ENCODE results near the gene TUBD1. TPM values are rescaled to one million over a fixed set of nuclear protein-coding genes. Genes with fewer than 3 reads are reported as not detected.
"Not testable (repeated sequence)": the region's sequence is repeated elsewhere in the genome, so short reads cannot be mapped to it uniquely, and the experiment has no call there.

The TUBD1 gene
- total RNA-seq, 1 donor from 2014 or later: 0.64 TPM

DNA sequence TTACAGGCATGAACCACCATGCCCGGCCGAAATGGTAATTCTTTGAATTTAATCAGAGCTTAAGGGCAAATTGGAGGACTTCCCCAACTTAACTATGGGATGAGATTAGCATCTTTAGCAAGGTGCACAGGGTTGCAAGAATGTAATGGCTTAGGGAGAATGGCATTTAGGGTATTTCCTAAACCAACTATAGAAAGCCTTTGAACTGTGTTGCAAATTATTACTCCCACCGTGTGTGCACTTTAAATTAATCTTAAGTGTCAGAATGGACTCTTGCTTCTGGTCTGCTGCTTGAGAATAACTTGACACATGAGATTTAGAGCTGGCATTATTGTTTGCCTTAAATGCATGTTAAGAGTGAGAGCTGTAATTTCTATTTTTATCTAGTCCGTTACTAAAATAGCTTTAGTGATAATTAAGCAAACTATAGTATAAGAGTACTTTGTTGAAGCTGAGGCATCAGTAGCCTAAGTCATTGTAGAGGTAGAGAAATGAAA, 59.8 kb downstream of the TUBD1 start:
- intact Hi-C loops (cut with DNase I): loop anchor here (10.0 kb wide), 1 partner anchor 458 kb away; no protein-coding TSS in a partner anchor

DNA sequence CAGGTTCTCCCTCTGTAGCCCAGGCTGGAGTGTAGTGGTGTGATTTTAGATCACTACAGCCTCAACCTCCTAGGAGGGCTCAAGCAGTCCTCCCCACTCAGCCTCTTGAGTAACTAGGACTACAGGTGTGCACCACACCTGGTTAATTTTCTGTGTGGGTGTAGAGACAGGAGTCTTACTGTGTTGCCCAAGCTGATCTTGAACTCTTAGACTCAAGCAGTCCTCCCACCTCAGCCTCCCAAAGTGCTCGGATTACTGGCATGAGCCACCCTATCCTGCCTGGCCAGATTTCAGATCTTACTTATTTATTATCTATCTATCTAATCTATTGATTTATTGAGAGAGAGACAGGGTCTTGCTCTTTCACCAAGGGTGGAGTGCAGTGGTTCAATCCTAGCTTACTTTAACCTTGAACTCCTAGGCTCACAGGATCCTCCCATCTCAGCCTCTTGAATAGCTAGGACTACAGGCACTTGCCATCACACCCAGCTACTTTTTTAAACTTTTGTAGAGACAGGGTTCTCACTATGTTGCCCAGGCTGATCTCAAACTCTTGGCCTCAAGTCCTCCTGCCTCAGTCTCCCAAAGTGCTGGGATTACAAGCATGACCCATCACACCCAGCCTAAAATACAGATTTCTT, 61.8 kb downstream of the TUBD1 start:
- intact Hi-C loops (cut with DNase I): loop anchor here (10.0 kb wide), 1 partner anchor 456 kb away; no protein-coding TSS in a partner anchor
- H3K27me3 ChIP-seq: no peaks in the 10 kb centered on the region
- H3K9me3 ChIP-seq: no peaks in the 10 kb centered on the region
- H3K4me3 ChIP-seq: no peak overlapping the region
- H3K27ac ChIP-seq: peak overlapping the region; percentile 76 to 91
- no peak for DNase-seq (ENCODE audit: low spot score in 2 of 2)
- TF ChIP-seq, protein P1, sequence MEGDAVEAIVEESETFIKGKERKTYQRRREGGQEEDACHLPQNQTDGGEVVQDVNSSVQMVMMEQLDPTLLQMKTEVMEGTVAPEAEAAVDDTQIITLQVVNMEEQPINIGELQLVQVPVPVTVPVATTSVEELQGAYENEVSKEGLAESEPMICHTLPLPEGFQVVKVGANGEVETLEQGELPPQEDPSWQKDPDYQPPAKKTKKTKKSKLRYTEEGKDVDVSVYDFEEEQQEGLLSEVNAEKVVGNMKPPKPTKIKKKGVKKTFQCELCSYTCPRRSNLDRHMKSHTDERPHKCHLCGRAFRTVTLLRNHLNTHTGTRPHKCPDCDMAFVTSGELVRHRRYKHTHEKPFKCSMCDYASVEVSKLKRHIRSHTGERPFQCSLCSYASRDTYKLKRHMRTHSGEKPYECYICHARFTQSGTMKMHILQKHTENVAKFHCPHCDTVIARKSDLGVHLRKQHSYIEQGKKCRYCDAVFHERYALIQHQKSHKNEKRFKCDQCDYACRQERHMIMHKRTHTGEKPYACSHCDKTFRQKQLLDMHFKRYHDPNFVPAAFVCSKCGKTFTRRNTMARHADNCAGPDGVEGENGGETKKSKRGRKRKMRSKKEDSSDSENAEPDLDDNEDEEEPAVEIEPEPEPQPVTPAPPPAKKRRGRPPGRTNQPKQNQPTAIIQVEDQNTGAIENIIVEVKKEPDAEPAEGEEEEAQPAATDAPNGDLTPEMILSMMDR (IDR thresholded peaks at IDR 0.05): no peak
- peaks cover 6 to 50% of the 10 kb centered on the region in 2 donors for H3K4me1 ChIP-seq
- H3K36me3 ChIP-seq: no peaks in the 10 kb centered on the region

More for the DNA sequence above, 59.8 kb downstream of the TUBD1 start:
- H3K4me1 ChIP-seq: peaks cover 10 to 47% of the 10 kb centered on the region in 2 donors
- no peak overlapping the region for H3K4me3 ChIP-seq
- peak overlapping the region in 1 of 2 donors; percentile 76 for H3K27ac ChIP-seq
- no peaks in the 10 kb centered on the region for H3K9me3 ChIP-seq
- no peaks in the 10 kb centered on the region for H3K27me3 ChIP-seq
- TF ChIP-seq, protein P1 (IDR thresholded peaks at IDR 0.05): no peak
- no peaks in the 10 kb centered on the region for H3K36me3 ChIP-seq
- DNase-seq (ENCODE audit: low spot score in 2 of 2): no peak

DNA sequence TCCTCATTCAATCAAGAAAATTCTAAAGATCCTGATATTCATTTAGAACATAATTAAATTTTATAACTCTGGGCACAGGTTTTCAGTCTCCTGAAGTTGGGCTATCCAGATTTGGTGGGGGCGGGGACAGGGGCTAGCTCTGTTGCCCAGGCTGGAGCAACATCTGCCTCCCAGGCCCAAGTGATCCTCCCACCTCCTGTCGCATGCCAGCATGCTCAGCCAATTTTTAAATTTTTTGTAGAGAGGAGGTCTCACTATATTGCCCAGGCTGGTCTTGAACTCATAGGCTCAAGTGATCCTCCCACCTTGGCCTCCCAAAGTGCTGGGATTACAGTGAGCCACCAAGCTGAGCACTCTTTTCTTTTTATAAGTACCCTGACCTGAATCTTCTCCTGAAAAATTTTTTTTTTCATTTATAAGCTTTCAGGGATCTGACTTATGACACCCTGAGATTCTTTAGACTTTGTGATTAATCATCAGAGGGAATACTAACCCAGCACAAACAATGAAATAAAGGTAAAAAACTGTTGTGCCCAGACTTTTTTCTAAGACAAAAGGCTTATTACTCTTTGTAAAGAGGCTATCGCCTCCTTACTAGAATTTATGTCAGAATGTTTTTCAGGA, 62.6 kb downstream of the TUBD1 start:
- intact Hi-C loops (cut with DNase I): loop anchor here (10.0 kb wide), 1 partner anchor 455 kb away; no protein-coding TSS in a partner anchor
- H3K4me3 ChIP-seq: no peak overlapping the region

DNA sequence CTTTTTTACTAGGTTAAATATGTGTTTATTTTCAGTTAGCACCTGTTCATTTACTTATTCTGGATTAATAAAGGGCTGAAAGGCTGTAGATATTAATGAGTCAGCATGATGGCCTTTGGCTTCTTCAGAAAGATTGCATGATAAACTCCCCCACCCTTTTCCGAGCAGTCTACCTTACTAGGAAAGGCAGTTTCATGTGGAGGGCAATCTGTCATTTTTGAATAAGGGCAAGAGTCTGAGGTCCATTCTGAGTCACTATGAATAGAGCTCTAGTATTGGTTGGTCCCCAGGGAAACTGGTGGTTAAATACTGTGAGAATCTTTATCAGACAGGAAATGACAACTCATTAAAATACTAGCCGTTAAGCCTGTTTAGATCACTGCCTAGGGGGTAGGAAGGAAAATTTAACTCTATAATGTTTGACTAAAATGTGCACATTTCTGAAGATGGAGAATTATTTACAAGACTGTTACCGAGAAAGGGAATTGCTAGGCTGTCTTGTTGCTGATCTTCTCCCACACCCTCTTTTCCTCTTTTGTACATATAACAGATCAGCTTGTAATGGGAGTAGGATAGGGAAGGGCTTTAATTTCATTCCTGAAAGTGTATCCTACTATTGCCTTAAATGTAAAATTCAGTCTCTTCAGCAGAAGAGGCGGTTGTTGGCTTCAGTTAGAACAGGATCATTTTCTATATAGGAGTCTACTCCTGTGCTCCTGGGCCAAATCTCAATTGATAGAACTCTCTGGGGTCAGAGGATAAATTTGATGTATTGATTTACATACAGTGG, 63.3 kb downstream of the TUBD1 start:
- intact Hi-C loops (cut with DNase I): loop anchor here (10.0 kb wide), 1 partner anchor 455 kb away; no protein-coding TSS in a partner anchor
- Histone ChIP-seq H3K27me3 (no peaks in the 10 kb centered on the region), H3K4me3 (peak overlapping the region; percentile 7), H3K27ac (peak overlapping the region; percentile 76 to 91), H3K36me3 (no peaks in the 10 kb centered on the region), H3K9me3 (no peaks in the 10 kb centered on the region), H3K4me1 (peaks cover 6 to 50% of the 10 kb centered on the region in 2 donors)
- TF ChIP-seq, protein P1 (IDR thresholded peaks at IDR 0.05): no peak
- DNase-seq (ENCODE audit: low spot score in 2 of 2): no peak

More for the DNA sequence above, 62.6 kb downstream of the TUBD1 start:
- TF ChIP-seq, protein P1 (IDR thresholded peaks at IDR 0.05): no peak
- Histone ChIP-seq H3K27me3 (no peaks in the 10 kb centered on the region), H3K9me3 (no peaks in the 10 kb centered on the region), H3K4me1 (peaks cover 6 to 50% of the 10 kb centered on the region in 2 donors), H3K27ac (peak overlapping the region; percentile 76 to 91), H3K36me3 (no peaks in the 10 kb centered on the region)
- no peak for DNase-seq (ENCODE audit: low spot score in 2 of 2)

DNA sequence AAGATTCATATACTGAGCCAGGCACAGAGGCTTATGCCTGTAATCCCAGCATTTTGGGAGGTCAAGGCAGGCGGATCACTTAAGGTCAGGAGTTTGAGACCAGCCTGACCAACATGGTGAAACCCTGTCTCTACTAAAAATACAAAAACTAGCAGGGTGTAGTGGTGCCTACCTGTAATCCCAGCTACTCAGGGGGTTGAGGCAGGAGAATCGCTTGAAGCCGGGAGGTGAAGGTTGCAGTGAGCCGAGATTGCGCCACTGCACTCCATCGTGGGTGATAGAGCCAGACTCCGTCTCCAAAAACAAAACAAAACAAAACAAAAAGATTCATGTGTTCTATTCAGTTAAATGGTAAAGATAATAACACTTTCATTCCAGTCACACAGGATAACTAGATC, 63.9 kb downstream of the TUBD1 start:
- H3K27me3 ChIP-seq; H3K9me3 ChIP-seq; intact Hi-C loops (cut with DNase I); DNase-seq (ENCODE audit: low spot score in 2 of 2); H3K36me3 ChIP-seq: not testable (repeated sequence)
- Histone ChIP-seq H3K4me3 (peak overlapping the region in 1 of 2 donors; percentile 7), H3K4me1 (peaks cover 6 to 50% of the 10 kb centered on the region in 2 donors), H3K27ac (peak overlapping the region; percentile 76 to 91)
